ENCODE data around the gene DEFB114.

Gene DEFB114

DNA sequence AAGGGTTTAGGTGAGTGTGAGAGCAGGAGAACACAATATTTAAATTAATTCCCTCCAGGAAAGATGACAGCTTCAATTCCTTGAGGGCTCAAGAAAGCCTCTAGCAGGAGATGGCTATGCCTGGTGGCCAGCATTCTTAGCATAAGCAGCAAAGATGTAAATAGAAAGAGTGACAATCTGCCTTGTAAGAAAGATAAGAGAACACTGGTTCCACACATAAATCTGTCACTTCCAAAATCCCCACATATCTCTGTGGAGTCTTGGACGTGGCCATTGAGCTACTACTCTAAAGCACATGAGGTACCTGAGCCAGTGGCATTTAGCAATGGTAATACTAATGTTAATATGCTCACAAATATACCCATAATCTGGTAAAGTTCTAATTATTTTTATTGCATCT lies 29.2 kb downstream of the DEFB114 start:
- DNase-seq = no peak

DNA sequence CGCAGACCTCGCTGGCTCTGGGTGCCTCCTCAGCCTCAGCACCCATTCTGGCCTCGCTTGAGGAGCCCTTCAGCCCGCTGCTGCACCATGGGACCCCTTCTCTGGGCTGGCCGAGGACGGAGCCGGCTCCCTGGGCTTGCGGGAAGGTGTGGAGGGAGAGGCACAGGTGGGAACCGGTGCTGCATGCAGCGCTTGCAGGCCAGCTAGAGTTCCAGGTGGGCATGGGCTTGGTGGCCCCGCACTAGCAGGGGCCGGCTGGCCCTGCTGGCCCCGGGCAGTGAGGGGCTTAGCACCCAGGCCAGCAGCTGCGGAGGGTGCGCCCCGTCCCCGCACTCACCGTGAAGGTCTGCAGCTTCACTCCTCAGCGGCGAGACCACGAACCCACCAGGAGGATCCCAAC lies 30.4 kb downstream of the DEFB114 start:
- no peak for DNase-seq

DNA sequence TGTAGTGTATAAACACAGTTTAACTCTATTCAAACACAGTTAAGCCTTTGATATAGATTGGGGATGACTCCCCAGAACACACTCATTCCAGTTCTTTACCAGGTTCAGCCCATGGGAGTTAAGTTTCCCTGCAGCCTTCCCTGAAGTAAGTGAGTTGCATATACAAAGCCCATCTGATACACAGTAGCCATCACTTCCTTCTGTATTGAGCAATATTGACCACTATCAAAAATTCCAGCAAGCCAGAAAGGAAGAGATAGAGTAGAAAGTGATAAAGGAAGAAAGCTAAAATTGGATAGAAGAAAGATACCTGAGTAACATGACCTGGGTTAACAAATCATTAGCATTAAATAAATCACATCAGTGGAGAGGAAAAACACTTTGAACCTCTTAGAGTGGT lies 34.6 kb downstream of the DEFB114 start:
- DNase-seq = no peak

DNA sequence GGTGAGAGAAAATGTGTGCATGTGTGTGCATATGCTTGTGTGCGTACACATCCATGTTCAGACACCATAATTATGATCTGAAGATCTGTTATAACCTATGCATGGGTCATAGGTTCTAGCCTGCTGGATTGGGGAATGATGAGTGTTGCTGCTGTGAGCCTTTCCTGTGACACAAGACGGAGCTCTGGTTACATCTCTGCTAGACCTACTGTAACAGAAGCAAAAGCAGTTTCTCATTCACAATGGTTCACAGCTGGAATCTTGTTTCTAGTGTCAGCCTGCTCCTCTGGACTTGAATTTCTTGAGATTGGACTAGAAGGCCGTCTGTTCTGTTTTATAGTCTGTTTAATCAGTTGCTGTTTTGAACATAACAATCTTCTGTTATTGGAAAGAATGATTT lies 40.1 kb downstream of the DEFB114 start:
- no peak for DNase-seq

DNA sequence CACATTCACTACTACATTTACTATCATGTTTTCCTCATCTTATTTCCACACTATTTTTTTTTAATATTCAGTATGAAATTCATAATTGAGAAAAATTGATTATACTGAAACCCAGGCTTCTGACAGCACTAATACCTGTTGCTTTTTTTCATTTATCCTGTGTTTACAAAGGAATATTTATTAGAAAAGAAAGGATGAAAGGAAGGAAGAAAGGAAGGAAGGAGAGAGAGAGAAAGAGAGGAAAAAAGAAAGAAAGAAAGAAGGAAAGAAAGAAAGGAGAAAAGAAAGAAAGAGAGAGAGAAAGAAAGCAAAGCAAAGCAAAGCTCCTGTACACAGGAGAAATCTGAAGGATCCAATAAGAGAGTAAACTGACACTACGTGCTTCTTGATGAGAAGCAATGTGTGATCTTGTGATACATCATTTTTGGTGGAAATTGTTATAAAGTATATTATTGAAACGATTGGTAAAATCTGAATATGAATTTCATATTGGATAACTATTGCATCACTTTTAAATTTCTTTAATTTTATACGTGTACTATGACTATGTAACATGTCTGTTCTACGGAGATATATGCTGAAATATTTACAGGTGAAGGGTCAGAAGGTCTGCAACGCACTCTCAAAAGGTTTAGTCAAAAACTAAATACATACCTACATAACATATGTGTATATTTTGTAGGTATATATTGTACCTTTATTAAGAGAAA lies 43.9 kb downstream of the DEFB114 start:
- no peak for DNase-seq

DNA sequence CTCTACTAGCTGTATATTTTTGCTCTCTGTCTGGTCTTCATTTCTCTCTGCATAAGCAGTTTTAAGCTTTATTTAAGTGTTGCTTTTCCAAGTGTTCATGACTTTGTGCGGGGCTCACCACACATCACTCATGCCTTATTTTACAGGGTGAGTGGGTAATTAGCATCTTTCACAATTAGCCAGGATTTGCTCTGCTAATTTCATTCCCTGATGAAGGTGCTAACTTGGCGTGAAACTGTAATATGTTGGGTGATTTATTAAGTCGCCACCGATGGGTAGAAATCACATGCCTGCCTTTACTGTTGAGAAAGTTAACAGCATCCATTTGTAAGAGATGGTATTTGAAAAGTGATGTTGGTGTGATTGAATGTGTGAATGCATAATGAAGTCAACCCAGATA lies 44.7 kb downstream of the DEFB114 start:
- no peak for DNase-seq

DNA sequence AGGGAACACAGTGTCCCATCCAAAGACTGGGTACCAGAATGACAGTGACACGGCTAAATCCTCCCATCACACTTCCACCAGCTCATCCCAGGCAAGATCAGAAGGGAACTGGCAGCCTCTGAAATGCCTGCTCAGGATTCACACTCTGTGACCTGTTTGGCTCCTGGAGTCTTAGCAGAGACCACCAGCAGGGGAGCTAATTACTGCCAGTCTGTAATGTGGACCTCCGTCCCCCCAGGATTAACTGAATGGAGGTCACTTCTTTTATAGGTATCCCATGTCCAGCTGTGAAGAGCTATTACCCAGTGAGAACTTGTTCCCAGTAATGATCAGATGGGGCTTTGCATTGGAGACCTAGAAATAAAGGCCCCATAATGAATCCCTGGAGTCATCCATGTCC lies 45.2 kb downstream of the DEFB114 start:
- DNase-seq = no peak

DNA sequence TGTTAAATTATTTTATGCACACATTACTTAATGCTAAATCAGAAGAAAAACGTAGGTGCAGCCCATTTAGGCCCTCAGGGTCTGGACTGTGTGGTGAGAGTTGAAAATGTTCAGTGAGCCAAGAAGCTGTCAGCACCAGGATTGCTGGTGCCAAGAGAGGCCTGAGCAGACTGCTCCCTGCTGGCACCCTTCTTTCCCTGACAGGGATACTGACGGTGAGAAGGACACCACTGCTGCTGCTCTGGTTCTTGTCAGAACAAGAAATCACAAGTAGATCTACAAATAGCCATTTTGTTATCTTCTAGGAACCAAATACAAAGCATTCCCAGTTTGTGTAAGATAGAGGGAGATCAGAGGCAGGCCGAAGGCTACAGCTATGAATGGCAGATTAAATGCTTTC lies 48.9 kb downstream of the DEFB114 start:
- no peak for DNase-seq

DNA sequence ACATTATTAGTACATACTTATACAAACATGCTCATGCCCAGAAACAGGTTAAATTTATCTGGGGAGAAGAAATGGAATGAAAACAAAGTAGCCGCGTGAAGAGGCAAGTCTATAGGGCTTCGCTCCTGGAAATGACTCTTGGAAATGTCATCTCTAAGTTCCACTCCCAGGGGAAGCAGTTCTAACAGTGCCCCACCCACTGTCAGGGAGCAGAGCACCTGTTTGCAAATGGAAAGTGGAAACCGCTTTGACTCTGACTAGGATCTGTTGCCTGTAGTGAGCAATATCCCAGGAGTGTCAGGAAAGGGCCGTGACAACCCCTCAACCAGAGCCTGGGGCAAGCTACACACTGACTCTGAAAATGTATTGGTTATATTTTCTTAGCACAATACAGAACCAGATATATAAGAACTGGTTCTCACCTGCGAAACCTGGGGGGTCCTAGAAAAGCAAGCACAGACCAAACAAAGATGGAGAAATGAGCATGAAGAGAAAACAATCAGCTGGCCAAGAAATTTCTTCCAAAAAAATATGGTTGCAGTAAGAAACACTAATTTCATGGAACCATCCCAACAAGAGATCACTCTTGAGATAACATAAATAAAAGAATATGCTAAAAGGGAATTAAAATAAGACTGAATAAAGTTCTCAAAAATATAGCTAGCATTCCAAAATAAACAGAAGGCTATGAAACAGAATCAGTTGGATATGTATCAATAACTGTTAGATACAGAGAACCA lies 50.2 kb downstream of the DEFB114 start:
- no peak for DNase-seq

DNA sequence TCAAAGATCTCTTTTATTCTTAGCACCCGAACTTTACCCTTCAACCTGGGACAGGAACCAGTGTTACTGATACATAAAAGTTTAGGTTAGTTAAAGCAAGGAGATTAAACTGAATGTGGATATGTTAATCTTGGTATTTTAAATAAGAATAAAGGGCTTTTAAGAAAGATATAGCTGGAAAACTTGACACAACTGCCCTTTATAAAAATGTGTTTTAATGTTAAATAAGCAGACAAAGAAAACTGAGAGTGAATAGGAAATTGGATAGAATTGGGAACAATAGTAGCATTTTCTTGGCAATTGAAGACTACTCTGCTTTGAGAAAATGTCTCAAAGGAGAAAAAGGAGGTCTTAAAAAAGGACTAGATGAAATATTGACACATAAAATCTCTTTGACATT lies 51.8 kb downstream of the DEFB114 start:
- DNase-seq = no peak

DNA sequence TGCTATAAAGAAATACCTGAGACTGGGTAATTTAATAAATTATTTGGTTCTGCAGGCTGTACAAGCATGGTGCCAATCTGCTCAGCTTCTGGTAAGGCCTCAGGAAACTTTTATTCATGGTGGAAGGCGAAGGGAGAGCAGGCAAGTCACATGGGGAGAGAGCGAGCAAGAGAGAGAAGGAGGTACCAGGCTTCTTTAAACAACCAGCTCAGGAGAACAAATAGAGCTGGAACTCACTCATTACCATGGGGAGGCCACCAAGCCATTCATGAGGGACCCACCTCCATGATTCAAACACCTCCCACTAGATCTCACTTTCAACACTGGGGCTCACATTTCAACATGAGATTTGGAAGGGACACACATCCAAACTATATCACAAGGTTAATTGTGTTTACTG lies 52.7 kb downstream of the DEFB114 start:
- DNase-seq = no peak

Measured in stimulated activated CD4-positive, alpha-beta T cell treated with anti-CD3 and anti-CD28 coated beads, Interleukin-4, amount 100 ng/mL, for 1 hour (primary cell).